ENCODE measurements around the gene RCE1. TPM values are rescaled to one million over a fixed set of nuclear protein-coding genes. Genes with fewer than 3 reads are reported as not detected.
A peak's percentile ranks its signal among the peaks of the same experiment; 100 is the strongest.

The RCE1 gene
- total RNA-seq, 1 donor from 2014 or later: 45.2 TPM

DNA sequence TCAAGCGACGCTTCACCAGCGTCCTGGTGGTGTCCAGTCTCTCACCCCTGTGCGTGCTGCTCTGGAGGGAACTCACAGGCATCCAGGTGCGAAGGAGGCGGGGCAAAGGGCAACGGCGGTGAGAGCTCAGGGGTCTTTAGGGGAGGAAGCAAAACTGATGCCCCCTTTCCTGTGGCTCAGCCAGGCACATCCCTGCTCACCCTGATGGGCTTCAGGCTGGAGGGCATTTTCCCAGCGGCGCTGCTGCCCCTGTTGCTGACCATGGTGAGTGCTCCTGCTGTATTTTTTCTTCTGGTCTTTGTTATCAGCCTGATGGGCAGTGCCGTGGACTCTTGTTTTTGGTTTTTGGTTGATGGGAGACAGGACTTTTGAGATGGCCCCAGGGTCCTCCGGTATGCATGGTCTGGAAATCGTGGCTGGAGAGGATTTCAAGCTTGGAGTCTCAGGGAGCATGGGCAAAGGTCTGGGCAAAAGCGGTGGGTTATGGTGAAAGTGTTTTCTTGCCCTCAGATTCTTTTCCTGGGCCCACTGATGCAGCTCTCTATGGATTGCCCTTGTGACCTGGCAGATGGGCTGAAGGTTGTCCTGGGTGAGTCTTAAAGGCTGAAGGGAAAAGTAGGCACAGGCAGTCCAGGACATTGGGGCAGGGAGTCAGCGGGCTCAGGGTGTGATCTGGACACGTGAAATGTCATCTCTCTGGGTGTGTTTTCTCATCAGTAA is 695 bp downstream of the RCE1 start:
- TF ChIP-seq, protein P1, sequence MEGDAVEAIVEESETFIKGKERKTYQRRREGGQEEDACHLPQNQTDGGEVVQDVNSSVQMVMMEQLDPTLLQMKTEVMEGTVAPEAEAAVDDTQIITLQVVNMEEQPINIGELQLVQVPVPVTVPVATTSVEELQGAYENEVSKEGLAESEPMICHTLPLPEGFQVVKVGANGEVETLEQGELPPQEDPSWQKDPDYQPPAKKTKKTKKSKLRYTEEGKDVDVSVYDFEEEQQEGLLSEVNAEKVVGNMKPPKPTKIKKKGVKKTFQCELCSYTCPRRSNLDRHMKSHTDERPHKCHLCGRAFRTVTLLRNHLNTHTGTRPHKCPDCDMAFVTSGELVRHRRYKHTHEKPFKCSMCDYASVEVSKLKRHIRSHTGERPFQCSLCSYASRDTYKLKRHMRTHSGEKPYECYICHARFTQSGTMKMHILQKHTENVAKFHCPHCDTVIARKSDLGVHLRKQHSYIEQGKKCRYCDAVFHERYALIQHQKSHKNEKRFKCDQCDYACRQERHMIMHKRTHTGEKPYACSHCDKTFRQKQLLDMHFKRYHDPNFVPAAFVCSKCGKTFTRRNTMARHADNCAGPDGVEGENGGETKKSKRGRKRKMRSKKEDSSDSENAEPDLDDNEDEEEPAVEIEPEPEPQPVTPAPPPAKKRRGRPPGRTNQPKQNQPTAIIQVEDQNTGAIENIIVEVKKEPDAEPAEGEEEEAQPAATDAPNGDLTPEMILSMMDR (IDR thresholded peaks at IDR 0.05; ENCODE audit: insufficient read depth, low read length, poor library complexity, severe bottlenecking): no peak
- Histone ChIP-seq H3K36me3 (ENCODE audit: control insufficient read depth, insufficient read depth, low read length) (peaks cover 1% of the 10 kb centered on the region), H3K27me3 (ENCODE audit: control insufficient read depth, insufficient read depth, low read length) (no peaks in the 10 kb centered on the region), H3K4me3 (ENCODE audit: low read depth, low read length) (peak overlapping the region; percentile 99)
- no peak for DNase-seq (ENCODE audit: low read depth)

DNA sequence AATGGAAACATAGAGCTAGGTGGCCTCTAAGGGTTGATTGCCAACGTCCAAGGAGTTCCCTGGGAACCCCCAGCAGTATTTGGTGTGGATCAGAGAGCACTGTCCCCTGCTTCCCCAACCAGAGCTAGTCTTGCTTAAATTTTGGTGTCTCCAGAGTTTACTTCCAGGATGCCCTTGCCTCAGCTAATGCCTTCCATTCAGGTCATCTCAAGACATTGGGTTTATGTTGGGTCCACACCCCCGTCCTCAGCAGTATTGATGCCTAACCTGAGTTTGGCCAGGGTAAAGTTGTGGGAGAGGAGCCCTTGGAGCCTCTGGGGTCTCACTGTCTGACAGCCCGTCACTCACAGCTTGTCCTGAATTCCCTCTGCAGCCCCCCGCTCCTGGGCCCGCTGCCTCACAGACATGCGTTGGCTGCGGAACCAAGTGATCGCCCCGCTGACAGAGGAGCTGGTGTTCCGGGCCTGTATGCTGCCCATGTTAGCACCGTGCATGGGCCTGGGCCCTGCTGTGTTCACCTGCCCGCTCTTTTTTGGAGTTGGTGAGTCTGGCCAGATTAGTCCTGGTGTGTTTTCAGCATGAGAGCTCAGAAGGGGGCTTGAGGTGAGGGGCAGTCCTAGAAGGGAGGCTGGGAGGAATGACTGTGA is 1.4 kb downstream of the RCE1 start:
- peaks cover 1% of the 10 kb centered on the region for H3K36me3 ChIP-seq (ENCODE audit: control insufficient read depth, insufficient read depth, low read length)
- no peak for DNase-seq (ENCODE audit: low read depth)
- H3K4me3 ChIP-seq (ENCODE audit: low read depth, low read length): no peak overlapping the region
- TF ChIP-seq, protein P1 (IDR thresholded peaks at IDR 0.05; ENCODE audit: insufficient read depth, low read length, poor library complexity, severe bottlenecking): no peak
- H3K27me3 ChIP-seq (ENCODE audit: control insufficient read depth, insufficient read depth, low read length): no peaks in the 10 kb centered on the region

DNA sequence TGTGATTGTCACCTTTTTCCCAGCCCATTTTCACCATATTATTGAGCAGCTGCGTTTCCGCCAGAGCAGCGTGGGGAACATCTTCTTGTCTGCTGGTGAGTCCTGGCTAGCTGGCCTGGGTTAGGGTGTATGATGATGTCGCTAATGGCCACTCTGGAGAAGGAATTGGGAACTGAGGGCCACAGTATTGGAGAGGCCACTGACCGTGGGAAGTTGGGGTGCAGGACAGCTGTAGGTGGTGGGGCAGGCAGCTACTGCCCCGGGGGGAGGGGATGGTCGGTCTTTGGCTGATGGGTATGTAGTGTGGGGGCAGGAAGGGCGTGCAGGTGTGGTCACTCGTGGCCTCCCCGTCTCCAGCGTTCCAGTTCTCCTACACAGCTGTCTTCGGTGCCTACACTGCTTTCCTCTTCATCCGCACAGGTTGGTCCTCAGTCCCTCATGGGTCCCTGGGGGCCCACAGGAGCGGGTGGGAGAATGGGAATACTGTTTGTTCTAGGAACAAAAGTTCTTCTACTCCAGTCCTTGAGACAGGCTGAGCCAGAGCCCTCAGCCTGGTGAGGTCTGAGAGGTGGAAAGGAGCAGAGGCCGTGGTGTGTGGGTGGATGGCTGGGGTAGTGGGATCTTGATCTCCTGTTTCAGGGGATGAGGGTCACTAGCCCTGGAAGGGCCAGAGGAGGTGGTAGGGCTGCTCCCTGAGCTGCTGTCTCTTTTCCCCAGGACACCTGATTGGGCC is 2.1 kb downstream of the RCE1 start:
- Histone ChIP-seq H3K27me3 (ENCODE audit: control insufficient read depth, insufficient read depth, low read length) (no peaks in the 10 kb centered on the region), H3K4me3 (ENCODE audit: low read depth, low read length) (no peak overlapping the region), H3K36me3 (ENCODE audit: control insufficient read depth, insufficient read depth, low read length) (peaks cover 1% of the 10 kb centered on the region)
- no peak for DNase-seq (ENCODE audit: low read depth)
- TF ChIP-seq, protein P1 (IDR thresholded peaks at IDR 0.05; ENCODE audit: insufficient read depth, low read length, poor library complexity, severe bottlenecking): no peak

DNA sequence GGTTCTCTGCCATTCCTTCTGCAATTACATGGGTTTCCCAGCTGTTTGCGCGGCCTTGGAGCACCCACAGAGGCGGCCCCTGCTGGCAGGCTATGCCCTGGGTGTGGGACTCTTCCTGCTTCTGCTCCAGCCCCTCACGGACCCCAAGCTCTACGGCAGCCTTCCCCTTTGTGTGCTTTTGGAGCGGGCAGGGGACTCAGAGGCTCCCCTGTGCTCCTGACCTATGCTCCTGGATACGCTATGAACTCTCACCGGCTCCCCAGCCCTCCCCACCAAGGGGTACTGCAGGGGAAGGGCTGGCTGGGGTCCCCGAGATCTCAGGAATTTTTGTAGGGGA is 2.6 kb downstream of the RCE1 start:
- TF ChIP-seq, protein P1 (IDR thresholded peaks at IDR 0.05; ENCODE audit: insufficient read depth, low read length, poor library complexity, severe bottlenecking): no peak
- peaks cover 1% of the 10 kb centered on the region for H3K36me3 ChIP-seq (ENCODE audit: control insufficient read depth, insufficient read depth, low read length)

DNA sequence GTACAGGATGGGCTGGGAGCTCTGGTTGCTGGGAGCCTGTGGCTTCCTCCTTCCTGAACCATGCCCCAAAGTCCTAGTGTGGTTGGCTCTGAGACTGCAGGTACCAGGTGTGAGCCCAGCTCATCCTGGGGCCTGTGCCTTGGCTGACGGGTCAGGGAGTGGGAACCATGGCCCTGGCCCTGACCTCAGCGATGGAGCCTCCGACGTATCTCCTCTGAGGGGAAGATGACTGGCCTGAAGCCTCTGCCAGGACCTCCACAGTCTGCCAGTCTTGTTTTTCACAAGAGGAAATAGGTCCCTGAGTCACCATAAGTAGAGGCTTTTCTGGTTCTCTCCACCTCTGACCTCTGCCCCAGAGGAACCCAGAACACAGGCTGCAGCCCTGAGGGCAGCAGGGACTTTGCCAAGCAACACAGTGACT is 3.4 kb downstream of the RCE1 start:
- TF ChIP-seq, protein P1 (IDR thresholded peaks at IDR 0.05; ENCODE audit: insufficient read depth, low read length, poor library complexity, severe bottlenecking): no peak
- peaks cover 1% of the 10 kb centered on the region for H3K36me3 ChIP-seq (ENCODE audit: control insufficient read depth, insufficient read depth, low read length)
- no peaks in the 10 kb centered on the region for H3K27me3 ChIP-seq (ENCODE audit: control insufficient read depth, insufficient read depth, low read length)
- no peak overlapping the region for H3K4me3 ChIP-seq (ENCODE audit: low read depth, low read length)
- DNase-seq (ENCODE audit: low read depth): no peak

More for the DNA sequence above, 2.6 kb downstream of the RCE1 start:
- Histone ChIP-seq H3K4me3 (ENCODE audit: low read depth, low read length) (no peak overlapping the region), H3K27me3 (ENCODE audit: control insufficient read depth, insufficient read depth, low read length) (no peaks in the 10 kb centered on the region)
- DNase-seq (ENCODE audit: low read depth): no peak
